Suprapubic skin (tissue), 4 donors: ENCODE results near the gene DIPK1A. TPM values are rescaled to one million over a fixed set of nuclear protein-coding genes. Genes with fewer than 3 reads are reported as not detected.

Source experiments
- DNase-seq, 2 donors: peaks; one replicate each; pipeline ENCODE4 v3.0.0-alpha.2; 2019; ENCODE audit warnings: low spot score in 2 of 2
- H3K27ac ChIP-seq: fragments of 200-600 bp; sonication (generic); one replicate; pipeline ENCODE4 v1.5.1; 2019
- H3K27me3 ChIP-seq: fragments of 200-600 bp; sonication (generic); one replicate; pipeline ENCODE4 v1.5.1; 2019
- H3K36me3 ChIP-seq: fragments of 200-600 bp; sonication (generic); one replicate; pipeline ENCODE4 v1.5.1; 2019
- H3K4me1 ChIP-seq: fragments of 200-600 bp; sonication (generic); one replicate; pipeline ENCODE4 v1.5.1; 2019
- H3K4me3 ChIP-seq: fragments of 200-600 bp; sonication (generic); one replicate; pipeline ENCODE4 v1.5.1; 2019; ENCODE audit warnings: mild to moderate bottlenecking
- H3K9me3 ChIP-seq: fragments of 200-600 bp; sonication (generic); one replicate; pipeline ENCODE4 v1.5.1; 2019
- EP300 ChIP-seq: sonication (generic); formaldehyde crosslinking; IDR thresholded peaks from one replicate; pipeline ENCODE4 v1.6.1; 2017; ENCODE audit warnings: antibody characterized with exemption
- POLR2A ChIP-seq, 2 donors: fragments of 450-650 bp; IDR thresholded peaks; one replicate each; pipeline ENCODE4 v1.6.1; 2017; ENCODE audit warnings: antibody characterized with exemption in 2 of 2, mild to moderate bottlenecking in 2 of 2, moderate library complexity in 2 of 2
- POLR2AphosphoS5 ChIP-seq, 3 donors: sonication (generic); formaldehyde crosslinking; IDR thresholded peaks; one replicate each; pipeline ENCODE4 v1.6.1; 2017; ENCODE audit warnings: antibody characterized with exemption in 3 of 3
- WGBS: methylation state at CpG from one replicate; pipeline ENCODE4 v1.1.5; 2018; 5-methylcytosine and 5-hydroxymethylcytosine counted together
- total RNA-seq, 4 donors: library from RNA; depleted of rRNA; stranded (reverse); fragments of >200 nt; gene quantifications; one replicate each; pipeline ENCODE4 v1.1.0, GENCODE V29; 2016
- TF ChIP-seq, protein P1 (sequence below), 2 donors: fragments of 200-600 bp in 1 of 2; fragments of 450-650 bp in 1 of 2; sonication (generic) in 1 of 2; IDR thresholded peaks; one replicate each; pipeline ENCODE4 v1.5.1; 2016 to 2019; ENCODE audit warnings: antibody characterized with exemption in 2 of 2, mild to moderate bottlenecking in 1 of 2, moderate library complexity in 1 of 2

Gene DIPK1A
- total RNA-seq, 4 donors from 2014 or later = 3.3 to 7.8 (median 5.3) TPM

DNA sequence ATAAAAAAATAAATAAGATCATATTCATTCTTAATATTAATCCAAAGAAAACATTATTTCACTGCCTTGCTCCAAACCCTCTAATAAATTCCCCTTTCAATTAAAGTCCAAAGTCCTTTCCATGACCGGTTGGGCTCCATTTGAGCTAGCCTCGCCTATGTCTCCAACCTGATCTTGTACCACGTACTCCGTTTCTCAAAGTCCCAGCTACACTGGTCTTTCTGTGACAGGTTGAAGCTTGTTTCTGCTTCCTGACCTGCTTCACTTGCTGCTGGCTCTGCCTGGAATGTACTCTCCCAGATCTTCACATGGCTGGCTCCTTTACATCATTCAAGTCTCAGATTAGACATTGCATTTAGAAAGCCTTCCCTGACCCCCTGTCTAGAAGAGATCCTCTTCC lies 113.1 kb downstream of the DIPK1A start:
- no peaks in the 10 kb centered on the region for H3K27me3 ChIP-seq
- TF ChIP-seq EP300 = no peak
- no peak for TF ChIP-seq POLR2AphosphoS5 (IDR thresholded peaks at IDR 0.05)
- TF ChIP-seq, protein P1, sequence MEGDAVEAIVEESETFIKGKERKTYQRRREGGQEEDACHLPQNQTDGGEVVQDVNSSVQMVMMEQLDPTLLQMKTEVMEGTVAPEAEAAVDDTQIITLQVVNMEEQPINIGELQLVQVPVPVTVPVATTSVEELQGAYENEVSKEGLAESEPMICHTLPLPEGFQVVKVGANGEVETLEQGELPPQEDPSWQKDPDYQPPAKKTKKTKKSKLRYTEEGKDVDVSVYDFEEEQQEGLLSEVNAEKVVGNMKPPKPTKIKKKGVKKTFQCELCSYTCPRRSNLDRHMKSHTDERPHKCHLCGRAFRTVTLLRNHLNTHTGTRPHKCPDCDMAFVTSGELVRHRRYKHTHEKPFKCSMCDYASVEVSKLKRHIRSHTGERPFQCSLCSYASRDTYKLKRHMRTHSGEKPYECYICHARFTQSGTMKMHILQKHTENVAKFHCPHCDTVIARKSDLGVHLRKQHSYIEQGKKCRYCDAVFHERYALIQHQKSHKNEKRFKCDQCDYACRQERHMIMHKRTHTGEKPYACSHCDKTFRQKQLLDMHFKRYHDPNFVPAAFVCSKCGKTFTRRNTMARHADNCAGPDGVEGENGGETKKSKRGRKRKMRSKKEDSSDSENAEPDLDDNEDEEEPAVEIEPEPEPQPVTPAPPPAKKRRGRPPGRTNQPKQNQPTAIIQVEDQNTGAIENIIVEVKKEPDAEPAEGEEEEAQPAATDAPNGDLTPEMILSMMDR (IDR thresholded peaks at IDR 0.05) = no peak
- TF ChIP-seq POLR2A (IDR thresholded peaks at IDR 0.05) = no peak
- no peak for DNase-seq
- H3K9me3 ChIP-seq = no peaks in the 10 kb centered on the region
- no peak overlapping the region for H3K27ac ChIP-seq
- 53% methylated on average over 4 of the region's 4 CpGs for WGBS
- peaks cover 9% of the 10 kb centered on the region for H3K4me1 ChIP-seq
- no peak overlapping the region for H3K4me3 ChIP-seq
- peaks cover 22% of the 10 kb centered on the region for H3K36me3 ChIP-seq

DNA sequence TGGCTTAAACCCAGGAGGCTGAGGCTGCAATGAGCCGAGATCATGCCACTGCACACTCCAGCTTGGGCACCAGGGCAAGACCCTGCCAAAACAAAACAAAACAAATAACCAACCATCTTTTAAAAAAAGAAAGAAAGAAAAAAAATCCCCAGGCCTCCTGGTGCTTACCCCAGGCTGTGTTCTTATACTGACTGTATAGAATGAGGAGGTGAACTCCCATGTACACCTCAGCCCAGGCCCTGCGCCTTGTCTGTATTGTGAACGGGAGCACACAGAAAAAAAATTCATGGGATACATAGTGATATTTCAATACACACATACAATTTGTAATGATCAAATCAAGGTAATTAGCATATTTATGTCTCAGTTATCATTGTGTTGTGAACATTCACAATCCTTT lies 115.4 kb downstream of the DIPK1A start:
- DNase-seq = no peak
- no peak overlapping the region for H3K27ac ChIP-seq
- no peaks in the 10 kb centered on the region for H3K27me3 ChIP-seq
- TF ChIP-seq, protein P1 (IDR thresholded peaks at IDR 0.05) = no peak
- TF ChIP-seq EP300 = no peak
- peaks cover 45% of the 10 kb centered on the region for H3K36me3 ChIP-seq
- no peak overlapping the region for H3K4me3 ChIP-seq
- no peaks in the 10 kb centered on the region for H3K9me3 ChIP-seq
- 75% methylated on average over 3 of the region's 3 CpGs for WGBS
- peaks cover 9% of the 10 kb centered on the region for H3K4me1 ChIP-seq

DNA sequence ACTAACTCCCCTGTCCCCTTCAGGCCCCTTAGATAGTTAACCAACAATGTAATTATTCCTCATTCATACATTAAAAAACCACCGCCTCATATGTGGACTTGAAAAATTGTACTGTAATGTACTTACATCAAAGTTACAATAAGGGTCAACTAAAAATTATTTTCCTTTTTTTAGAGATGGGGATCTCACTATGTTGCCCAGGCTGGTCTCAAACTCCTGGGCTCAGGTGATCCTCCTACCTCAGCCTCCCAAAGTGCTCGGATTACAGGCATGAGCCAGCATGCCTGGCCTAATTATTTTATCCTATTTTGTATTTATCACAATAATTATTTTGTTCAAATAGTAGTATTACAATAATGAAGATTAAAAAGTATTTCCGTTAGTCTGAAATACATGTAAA lies 116.8 kb downstream of the DIPK1A start:
- no peak overlapping the region for H3K4me3 ChIP-seq
- H3K36me3 ChIP-seq = peaks cover 53% of the 10 kb centered on the region
- DNase-seq = no peak
- no peak overlapping the region for H3K27ac ChIP-seq
- no peaks in the 10 kb centered on the region for H3K9me3 ChIP-seq
- no peaks in the 10 kb centered on the region for H3K27me3 ChIP-seq
- peaks cover 12% of the 10 kb centered on the region for H3K4me1 ChIP-seq
- TF ChIP-seq POLR2AphosphoS5 (IDR thresholded peaks at IDR 0.05) (no peak), EP300 (no peak), POLR2A (IDR thresholded peaks at IDR 0.05) (no peak)
- TF ChIP-seq, protein P1 (IDR thresholded peaks at IDR 0.05) = no peak
- 96% methylated on average over 3 of the region's 3 CpGs for WGBS

DNA sequence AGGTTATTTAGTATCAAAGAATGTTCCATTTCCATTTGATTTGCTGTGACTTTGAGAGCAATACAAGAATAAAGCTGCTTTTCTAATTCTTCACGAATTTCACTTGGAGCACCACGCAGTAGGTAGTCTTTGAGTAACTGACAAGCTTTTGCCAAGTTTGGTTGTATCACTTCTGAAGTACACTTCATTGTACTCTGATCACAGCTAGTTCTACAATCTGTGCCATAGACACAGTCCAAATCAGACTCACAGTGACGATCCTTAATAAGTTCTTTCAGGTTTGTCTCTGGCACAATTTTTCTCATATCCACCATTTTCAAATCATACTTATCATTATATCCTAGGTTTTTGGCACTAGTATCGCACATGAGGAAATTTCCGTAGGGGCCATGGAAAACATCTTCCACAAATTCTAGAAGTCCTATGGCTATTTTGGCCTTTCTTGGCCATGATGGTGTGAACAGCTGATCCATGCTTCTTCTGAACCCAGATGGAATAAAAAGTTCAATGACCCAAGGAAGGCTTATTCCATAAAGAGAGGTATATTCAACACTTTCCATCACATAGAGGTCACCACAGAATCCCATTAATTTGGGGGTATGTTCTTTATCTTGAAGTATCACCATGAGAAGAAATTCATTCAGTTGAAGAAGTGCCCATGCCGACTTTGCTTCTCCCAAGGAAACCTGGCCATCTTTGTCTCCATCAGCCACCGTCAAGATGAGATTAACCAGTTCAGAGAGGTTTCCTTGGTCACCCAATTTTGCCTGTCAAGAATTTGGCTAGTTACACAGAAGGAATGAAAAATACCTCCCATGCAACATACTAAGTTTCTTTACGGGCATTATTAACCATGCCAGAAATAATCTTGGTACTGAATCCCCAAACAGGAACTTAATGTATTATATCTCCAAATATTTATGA lies 117.6 kb downstream of the DIPK1A start:
- no peaks in the 10 kb centered on the region for H3K9me3 ChIP-seq
- H3K4me3 ChIP-seq = no peak overlapping the region
- 88% methylated on average over 8 of the region's 8 CpGs for WGBS
- DNase-seq = no peak
- no peaks in the 10 kb centered on the region for H3K27me3 ChIP-seq
- TF ChIP-seq POLR2AphosphoS5 (IDR thresholded peaks at IDR 0.05) (no peak), EP300 (no peak), POLR2A (IDR thresholded peaks at IDR 0.05) (no peak)
- TF ChIP-seq, protein P1 (IDR thresholded peaks at IDR 0.05) = no peak
- peaks cover 59% of the 10 kb centered on the region for H3K36me3 ChIP-seq
- no peak overlapping the region for H3K27ac ChIP-seq
- peaks cover 17% of the 10 kb centered on the region for H3K4me1 ChIP-seq

DNA sequence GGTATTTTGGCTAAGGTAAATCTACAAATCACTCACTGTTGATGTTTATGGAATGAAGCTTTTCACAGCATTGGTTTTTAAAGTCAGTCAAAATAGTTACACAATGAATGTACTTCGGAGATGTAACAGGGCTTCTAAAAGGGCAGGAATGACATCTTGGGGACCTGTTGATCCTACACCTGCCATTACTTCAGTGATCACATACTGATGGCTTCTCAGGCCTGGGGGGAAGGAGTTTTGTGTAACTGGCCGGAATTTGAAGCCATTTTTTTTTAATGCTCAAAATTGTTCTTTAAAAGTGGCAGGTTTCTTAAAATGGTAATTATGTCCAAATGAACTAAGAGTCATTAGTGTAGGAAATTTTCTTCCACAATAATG lies 118.2 kb downstream of the DIPK1A start:
- H3K27ac ChIP-seq = no peak overlapping the region
- H3K4me3 ChIP-seq = no peak overlapping the region
- H3K27me3 ChIP-seq = no peaks in the 10 kb centered on the region
- peaks cover 65% of the 10 kb centered on the region for H3K36me3 ChIP-seq
- no peak for DNase-seq
- H3K9me3 ChIP-seq = no peaks in the 10 kb centered on the region
- TF ChIP-seq, protein P1 (IDR thresholded peaks at IDR 0.05) = no peak
- TF ChIP-seq POLR2A (IDR thresholded peaks at IDR 0.05) (no peak), EP300 (no peak), POLR2AphosphoS5 (IDR thresholded peaks at IDR 0.05) (no peak)
- 42% methylated on average over 2 of the region's 2 CpGs for WGBS
- peaks cover 15% of the 10 kb centered on the region for H3K4me1 ChIP-seq
